Keratinocyte (primary cell): ENCODE data around the gene ZNF814. TPM values are rescaled to one million over a fixed set of nuclear protein-coding genes. Genes with fewer than 3 reads are reported as not detected.

Experiments
- DNase-seq: peaks from one replicate; pipeline ENCODE4 v3.0.0-alpha.2; 2011; ENCODE audit warnings: low read depth, missing footprints, low spot score
- FAIRE-seq: peaks from 2 replicates; lab custom pipeline; 2011; peaks lifted over from hg19 to GRCh38; lab: Jason Lieb, UNC
- H2AFZ ChIP-seq: 2 replicates; pipeline ENCODE4 v1.6.0; 2012; ENCODE audit warnings: low read length, control low read depth, inconsistent platforms; ENCODE audit not compliant: control insufficient read depth
- H3K27ac ChIP-seq: 2 replicates; pipeline ENCODE4 v1.5.1; 2011; ENCODE audit warnings: low read length; ENCODE audit not compliant: control insufficient read depth, insufficient read depth
- H3K27me3 ChIP-seq: 3 replicates; pipeline ENCODE4 v1.6.0; 2011; ENCODE audit warnings: low read length; ENCODE audit not compliant: control insufficient read depth, insufficient read depth; ENCODE audit errors: extremely low read depth
- H3K36me3 ChIP-seq, 2 experiments: 2 replicates in 1 of 2; 3 replicates in 1 of 2; pipeline ENCODE4 v1.5.1; 2011; ENCODE audit warnings: low read length in 2 of 2, mild to moderate bottlenecking in 1 of 2; ENCODE audit not compliant: control insufficient read depth in 2 of 2, insufficient read depth in 2 of 2; ENCODE audit errors: extremely low read depth in 1 of 2
- H3K4me1 ChIP-seq: 3 replicates; pipeline ENCODE4 v1.5.1; 2011; ENCODE audit warnings: low read length; ENCODE audit not compliant: control insufficient read depth, insufficient read depth; ENCODE audit errors: extremely low read depth
- H3K4me2 ChIP-seq: 3 replicates; pipeline ENCODE4 v1.6.0; 2011; ENCODE audit warnings: low read depth, low read length; ENCODE audit not compliant: control insufficient read depth, insufficient read depth; ENCODE audit errors: extremely low read depth
- H3K4me3 ChIP-seq, 3 experiments: fragments of 200-600 bp in 1 of 3; sonication (generic) in 1 of 3; 2 replicates in 2 of 3; 3 replicates in 1 of 3; pipeline ENCODE4 v1.5.1; 2011 to 2016; ENCODE audit warnings: low read length in 3 of 3, mild to moderate bottlenecking in 3 of 3, control low read depth in 2 of 3, inconsistent platforms in 1 of 3, low read depth in 1 of 3, mixed read lengths in 1 of 3, mixed run types in 1 of 3, moderate library complexity in 1 of 3; ENCODE audit not compliant: control insufficient read depth in 2 of 3, insufficient read depth in 2 of 3; ENCODE audit errors: extremely low read depth in 1 of 3
- H3K79me2 ChIP-seq: 2 replicates; pipeline ENCODE4 v1.6.0; 2012; ENCODE audit warnings: low read length; ENCODE audit not compliant: control insufficient read depth, insufficient read depth
- H3K9ac ChIP-seq: 3 replicates; pipeline ENCODE4 v1.6.0; 2011; ENCODE audit warnings: low read length; ENCODE audit not compliant: control insufficient read depth, insufficient read depth; ENCODE audit errors: extremely low read depth
- H3K9me1 ChIP-seq: 3 replicates; pipeline ENCODE4 v1.6.0; 2011; ENCODE audit warnings: low read length; ENCODE audit not compliant: control insufficient read depth, insufficient read depth; ENCODE audit errors: extremely low read depth
- H3K9me3 ChIP-seq: 2 replicates; pipeline ENCODE4 v1.5.1; 2012; ENCODE audit warnings: low read depth, low read length; ENCODE audit not compliant: control insufficient read depth
- H4K20me1 ChIP-seq: 3 replicates; pipeline ENCODE4 v1.6.0; 2011; ENCODE audit warnings: low read length; ENCODE audit not compliant: control insufficient read depth, insufficient read depth; ENCODE audit errors: extremely low read depth
- EZH2 ChIP-seq: IDR thresholded peaks from one replicate; pipeline ENCODE4 v1.6.1; 2012; ENCODE audit warnings: inconsistent platforms, mild to moderate bottlenecking, low read length, moderate library complexity
- dilution Hi-C: fragments of 300-500 bp; cut with MboI; formaldehyde crosslinking; loops from one replicate; pipeline ENCODE4 v1.7.0; 2020; ENCODE audit warnings: low sequenced_read_pairs; ENCODE audit not compliant: extremely low pct_ligation_motif_present
- polyA plus RNA-seq, 5 experiments: library from polyadenylated mRNA; depleted of rRNA in 3 of 5; stranded (reverse) in 3 of 5; stranded (forward) in 1 of 5; unstranded in 1 of 5; fragments of >200 nt; gene quantifications; 1 replicate in 1 of 5; 2 replicates in 3 of 5; 3 replicates in 1 of 5; pipeline versions ENCODE4 v1.2.1 to v1.2.3, GENCODE V29; 2011 to 2012; ENCODE audit warnings: missing spikeins in 2 of 5, low read depth in 1 of 5, low replicate concordance in 1 of 5
- TF ChIP-seq, protein P1 (sequence below), 3 experiments: IDR thresholded peaks in 1 of 3; conservative IDR thresholded peaks in 1 of 3; optimal IDR thresholded peaks in 1 of 3; 2 replicates in 2 of 3; 3 replicates in 1 of 3; pipeline versions ENCODE3 to v1.5.1; 2011; ENCODE audit warnings: low read length in 3 of 3, mild to moderate bottlenecking in 3 of 3, moderate library complexity in 2 of 3, control low read depth in 1 of 3, inconsistent platforms in 1 of 3; ENCODE audit not compliant: insufficient read depth in 2 of 3; ENCODE audit errors: extremely low read depth in 1 of 3

Gene ZNF814
- polyA plus RNA-seq, 1 donor (not counting 4 experiments of a cell fraction or from before 2014, with no cell fraction given): 13.8 TPM

DNA sequence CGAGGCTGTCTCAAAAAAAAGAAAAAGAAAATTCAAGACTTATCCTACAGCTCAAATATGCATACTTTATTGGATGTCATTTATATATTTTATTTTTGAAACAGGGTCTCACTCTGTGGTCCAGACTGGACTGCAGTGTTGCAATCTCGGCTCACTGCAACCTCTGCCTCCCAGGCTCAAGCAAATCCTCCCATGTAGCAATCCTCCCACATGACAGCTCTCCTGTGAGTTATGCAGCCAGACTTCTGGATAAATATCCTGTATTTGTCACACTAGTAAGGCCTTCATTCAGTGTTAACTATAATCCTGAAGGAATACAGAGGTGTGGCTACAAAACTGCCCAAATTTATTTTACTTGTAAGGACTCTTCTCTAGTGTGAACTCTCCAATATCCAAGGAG lies 81.3 kb downstream of the ZNF814 start:
- no peak for DNase-seq
- no peak overlapping the region for H3K4me2 ChIP-seq
- FAIRE-seq: no peak
- H2AFZ ChIP-seq: no peak overlapping the region
- H3K9me1 ChIP-seq: no peaks in the 10 kb centered on the region
- H3K36me3 ChIP-seq: peaks cover 9 to 13% of the 10 kb centered on the region in 2 experiments
- dilution Hi-C loops: no loop called here
- H3K4me1 ChIP-seq: peaks cover 13% of the 10 kb centered on the region
- H3K27ac ChIP-seq: no peak overlapping the region
- TF ChIP-seq, protein P1, sequence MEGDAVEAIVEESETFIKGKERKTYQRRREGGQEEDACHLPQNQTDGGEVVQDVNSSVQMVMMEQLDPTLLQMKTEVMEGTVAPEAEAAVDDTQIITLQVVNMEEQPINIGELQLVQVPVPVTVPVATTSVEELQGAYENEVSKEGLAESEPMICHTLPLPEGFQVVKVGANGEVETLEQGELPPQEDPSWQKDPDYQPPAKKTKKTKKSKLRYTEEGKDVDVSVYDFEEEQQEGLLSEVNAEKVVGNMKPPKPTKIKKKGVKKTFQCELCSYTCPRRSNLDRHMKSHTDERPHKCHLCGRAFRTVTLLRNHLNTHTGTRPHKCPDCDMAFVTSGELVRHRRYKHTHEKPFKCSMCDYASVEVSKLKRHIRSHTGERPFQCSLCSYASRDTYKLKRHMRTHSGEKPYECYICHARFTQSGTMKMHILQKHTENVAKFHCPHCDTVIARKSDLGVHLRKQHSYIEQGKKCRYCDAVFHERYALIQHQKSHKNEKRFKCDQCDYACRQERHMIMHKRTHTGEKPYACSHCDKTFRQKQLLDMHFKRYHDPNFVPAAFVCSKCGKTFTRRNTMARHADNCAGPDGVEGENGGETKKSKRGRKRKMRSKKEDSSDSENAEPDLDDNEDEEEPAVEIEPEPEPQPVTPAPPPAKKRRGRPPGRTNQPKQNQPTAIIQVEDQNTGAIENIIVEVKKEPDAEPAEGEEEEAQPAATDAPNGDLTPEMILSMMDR (optimal IDR thresholded peaks at IDR 0.05 in 1 of 3, IDR thresholded peaks at IDR 0.05 in 1 of 3, conservative IDR thresholded peaks at IDR 0.05 in 1 of 3; ENCODE audit: extremely low read depth in 1 of 3, insufficient read depth in 2 of 3, low read length in 3 of 3): no peak
- TF ChIP-seq EZH2: no peak
- no peak overlapping the region for H3K4me3 ChIP-seq
- H3K9ac ChIP-seq: no peak overlapping the region
- H3K27me3 ChIP-seq: no peaks in the 10 kb centered on the region
- H3K9me3 ChIP-seq: no peaks in the 10 kb centered on the region
- peaks cover 24% of the 10 kb centered on the region for H3K79me2 ChIP-seq
- no peaks in the 10 kb centered on the region for H4K20me1 ChIP-seq

DNA sequence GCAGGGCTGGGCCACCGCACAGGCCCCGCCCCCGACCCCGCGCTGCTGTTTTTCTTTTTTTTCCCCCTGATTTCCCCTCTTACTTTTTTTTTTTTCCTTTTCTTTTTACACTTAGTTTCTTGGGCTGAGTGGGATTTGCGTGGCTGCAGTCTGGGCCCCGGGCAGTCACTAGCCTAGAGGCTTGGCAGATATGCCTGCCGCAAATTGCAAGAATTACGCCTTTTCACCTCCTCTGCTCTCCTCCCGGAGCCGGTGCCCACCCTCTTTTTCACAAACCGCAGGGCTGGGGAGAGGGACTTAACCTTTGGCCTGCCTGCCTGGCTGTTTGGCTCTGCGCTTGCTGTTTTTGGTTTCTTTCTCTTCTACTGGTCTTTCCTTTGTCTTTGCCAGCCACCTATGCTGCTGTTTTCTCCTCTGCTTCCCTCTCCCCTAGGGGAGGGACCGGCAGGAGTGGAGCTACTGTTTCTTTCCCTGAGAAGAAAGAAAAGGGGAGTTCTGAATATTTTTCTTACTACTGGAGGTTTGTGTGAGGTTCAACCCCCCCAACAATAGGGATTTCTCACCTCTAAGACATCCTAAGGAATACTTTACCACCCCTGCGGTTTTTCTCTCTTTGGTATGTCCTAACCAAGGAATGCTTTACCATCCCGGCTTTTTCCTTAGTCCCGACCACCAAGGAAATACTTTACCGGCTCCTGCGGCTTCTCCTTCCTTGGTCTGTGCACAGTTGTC lies 85.1 kb downstream of the ZNF814 start:
- Histone ChIP-seq H3K9me3 (no peaks in the 10 kb centered on the region), H3K9me1 (no peaks in the 10 kb centered on the region), H3K36me3 (peaks cover 5 to 12% of the 10 kb centered on the region in 2 experiments), H3K4me2 (peak overlapping the region; percentile 94), H3K9ac (peak overlapping the region; percentile 92), H3K79me2 (peaks cover 27% of the 10 kb centered on the region), H4K20me1 (no peaks in the 10 kb centered on the region), H3K27me3 (no peaks in the 10 kb centered on the region), H3K4me1 (peaks cover 51% of the 10 kb centered on the region), H3K4me3 (peak overlapping the region; percentile 46 to 95 (median 89)), H2AFZ (peak overlapping the region; percentile 87), H3K27ac (peak overlapping the region; percentile 94)
- peak; percentile 73 for FAIRE-seq
- dilution Hi-C loops: no loop called here
- no peak for DNase-seq
- TF ChIP-seq, protein P1 (optimal IDR thresholded peaks at IDR 0.05 in 1 of 3, IDR thresholded peaks at IDR 0.05 in 1 of 3, conservative IDR thresholded peaks at IDR 0.05 in 1 of 3; ENCODE audit: extremely low read depth in 1 of 3, insufficient read depth in 2 of 3, low read length in 3 of 3): no peak
- no peak for TF ChIP-seq EZH2
